ENCODE data around the gene CARD19.

The CARD19 gene

GRCh38 chr9:93096131-93096802, at the start of gene CARD19:
Gene CARD19, plus strand, starts transcription at chr9:93096217. Its CDS starts 129 bp downstream, at chr9:93096346.
- no peak; the same call in 1 of the 2 replicates for TF ChIP-seq CTCF (conservative IDR thresholded peaks at IDR 0.05)
- H3K27ac ChIP-seq: peak within 1 kb of the TSS; percentile 83

GRCh38 chr9:93048566-93049448, 47.2 kb upstream of the CARD19 start:
- H3K27ac ChIP-seq: no peak overlapping the region
- TF ChIP-seq CTCF (conservative IDR thresholded peaks at IDR 0.05): no peak

- no peak overlapping the region for H3K27ac ChIP-seq
- TF ChIP-seq CTCF (conservative IDR thresholded peaks at IDR 0.05): no peak
Measured at GRCh38 chr9:93049491-93049890, 46.5 kb upstream of the CARD19 start.

- no peak for TF ChIP-seq CTCF (conservative IDR thresholded peaks at IDR 0.05)
- H3K27ac ChIP-seq: no peak overlapping the region
Measured at GRCh38 chr9:93050231-93050630, 45.8 kb upstream of the CARD19 start.

GRCh38 chr9:93051680-93052089, 44.3 kb upstream of the CARD19 start:
- TF ChIP-seq CTCF (conservative IDR thresholded peaks at IDR 0.05): no peak
- no peak overlapping the region for H3K27ac ChIP-seq

- H3K27ac ChIP-seq: no peak overlapping the region
- no peak for TF ChIP-seq CTCF (conservative IDR thresholded peaks at IDR 0.05)
Measured at GRCh38 chr9:93052791-93053540, 43.1 kb upstream of the CARD19 start.

All from VCaP (cell line).